ENCODE measurements around the gene NAT8.
"Not testable (repeated sequence)": the region's sequence is repeated elsewhere in the genome, so short reads cannot be mapped to it uniquely, and the experiment has no call there.

The NAT8 gene, protein sequence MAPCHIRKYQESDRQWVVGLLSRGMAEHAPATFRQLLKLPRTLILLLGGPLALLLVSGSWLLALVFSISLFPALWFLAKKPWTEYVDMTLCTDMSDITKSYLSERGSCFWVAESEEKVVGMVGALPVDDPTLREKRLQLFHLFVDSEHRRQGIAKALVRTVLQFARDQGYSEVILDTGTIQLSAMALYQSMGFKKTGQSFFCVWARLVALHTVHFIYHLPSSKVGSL

GRCh38 chr2:73642338-73643018 is at the start of gene NAT8:
Gene NAT8 (minus strand): TSS chr2:73642422. CDS start chr2:73641628, 794 bp downstream.
- in situ Hi-C loops (cut with HindIII; ENCODE audit: low sequenced_read_pairs) = no loop called here

DNA sequence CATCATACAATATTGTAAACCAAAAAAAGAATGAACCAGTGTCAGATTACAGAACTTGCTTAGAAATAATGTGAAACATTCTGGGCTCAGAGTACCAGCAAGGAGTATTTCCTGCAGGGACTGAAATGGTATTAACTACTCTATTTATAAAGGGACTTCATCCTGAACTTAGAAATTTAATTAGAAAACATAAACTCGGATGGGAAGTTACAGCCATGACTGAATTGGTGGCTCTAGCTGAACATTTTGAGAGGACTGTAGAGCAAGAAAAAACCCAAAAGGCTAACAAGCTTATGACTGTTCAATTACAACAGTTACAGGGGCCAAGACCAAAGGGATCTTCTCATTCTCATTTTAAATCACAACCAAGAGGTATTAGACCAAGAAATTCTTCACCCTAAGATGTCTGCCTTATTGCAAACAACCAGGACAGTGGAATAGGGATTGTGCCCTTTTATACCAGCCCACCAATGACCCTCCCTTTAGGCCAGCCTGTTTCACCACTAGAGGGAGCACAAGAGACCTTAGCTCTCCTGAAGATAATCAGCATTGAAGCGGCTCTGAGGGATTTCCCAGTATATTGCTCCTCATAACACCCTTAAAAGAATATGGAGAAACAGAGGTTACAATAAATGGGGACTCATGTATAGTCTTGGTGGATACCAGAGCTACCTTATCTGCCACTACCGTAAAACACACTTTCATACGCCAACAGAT is 48.3 kb upstream of the NAT8 start:
- in situ Hi-C loops (cut with HindIII; ENCODE audit: low sequenced_read_pairs) = not testable (repeated sequence)

DNA sequence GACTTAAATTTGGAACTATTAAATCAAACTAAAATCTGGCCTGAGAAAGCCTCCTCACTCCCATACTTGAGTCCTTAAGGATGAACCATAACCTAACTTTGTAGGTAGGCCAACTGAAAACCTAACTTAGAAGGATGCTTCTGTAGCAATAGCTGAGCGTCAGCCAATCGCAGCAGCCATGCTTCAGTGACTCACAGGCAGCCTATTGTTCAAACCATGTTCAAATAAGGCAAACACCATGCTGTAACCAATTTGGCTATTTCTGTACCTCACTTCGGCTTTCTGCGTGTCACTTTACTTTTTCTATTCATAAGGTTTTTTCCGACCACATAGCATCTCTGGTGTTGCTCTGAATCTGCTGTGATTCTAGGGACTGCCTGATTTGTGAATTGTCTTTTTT is 46.3 kb upstream of the NAT8 start:
- in situ Hi-C loops (cut with HindIII; ENCODE audit: low sequenced_read_pairs) = not testable (repeated sequence)

GRCh38 chr2:73685764-73686438 is 43.7 kb upstream of the NAT8 start:
- in situ Hi-C loops (cut with HindIII; ENCODE audit: low sequenced_read_pairs) = no loop called here

- in situ Hi-C loops (cut with HindIII; ENCODE audit: low sequenced_read_pairs) = not testable (repeated sequence)
These were observed 42.7 kb upstream of the NAT8 start for GRCh38 chr2:73684905-73685304.

- in situ Hi-C loops (cut with HindIII; ENCODE audit: low sequenced_read_pairs) = not testable (repeated sequence)
These were observed 42.1 kb upstream of the NAT8 start for GRCh38 chr2:73684325-73684724.

GRCh38 chr2:73679951-73680571 is 37.8 kb upstream of the NAT8 start:
- in situ Hi-C loops (cut with HindIII; ENCODE audit: low sequenced_read_pairs) = not testable (repeated sequence)

DNA sequence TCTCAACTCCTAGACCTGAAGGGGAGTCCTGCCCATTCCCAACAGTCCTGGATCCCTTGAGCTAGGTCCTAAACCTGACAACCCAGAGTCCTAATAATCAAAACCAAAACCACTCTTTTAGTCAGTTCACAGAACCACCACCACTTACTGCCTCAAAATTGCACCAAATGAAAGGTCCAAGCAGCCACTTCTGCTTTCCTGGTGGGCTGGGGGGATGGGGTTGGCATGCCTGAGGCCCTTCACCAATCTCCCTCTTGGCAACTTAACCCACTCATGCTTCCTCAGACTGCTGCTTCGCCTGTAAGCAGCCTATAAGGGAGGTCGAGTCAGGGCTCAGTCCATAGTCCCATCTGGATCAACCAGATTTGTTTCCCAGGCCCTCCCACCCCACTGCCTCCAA is 37.0 kb upstream of the NAT8 start:
- in situ Hi-C loops (cut with HindIII; ENCODE audit: low sequenced_read_pairs) = not testable (repeated sequence)

GRCh38 chr2:73678008-73678407 is 35.8 kb upstream of the NAT8 start:
- in situ Hi-C loops (cut with HindIII; ENCODE audit: low sequenced_read_pairs) = not testable (repeated sequence)

DNA sequence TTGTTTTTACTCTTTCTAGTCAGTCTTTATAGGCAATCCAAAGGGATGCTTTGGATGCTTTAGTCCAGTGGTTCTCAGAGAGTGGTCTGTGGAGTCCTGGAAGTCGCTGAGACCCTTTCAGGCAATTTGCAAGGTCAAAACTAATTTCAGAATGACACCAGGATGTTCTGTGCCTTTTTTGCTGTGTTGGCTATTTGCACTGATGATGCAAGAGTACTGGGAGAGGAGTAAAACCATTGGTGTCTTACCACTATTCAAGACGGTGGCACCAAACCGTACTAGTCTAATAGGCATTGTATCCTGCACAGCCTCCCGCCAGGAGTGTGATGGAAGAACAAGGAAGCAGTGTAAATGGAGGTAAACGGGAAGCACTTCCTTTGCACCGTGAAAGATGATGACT is 34.0 kb upstream of the NAT8 start:
- in situ Hi-C loops (cut with HindIII; ENCODE audit: low sequenced_read_pairs) = not testable (repeated sequence)

DNA sequence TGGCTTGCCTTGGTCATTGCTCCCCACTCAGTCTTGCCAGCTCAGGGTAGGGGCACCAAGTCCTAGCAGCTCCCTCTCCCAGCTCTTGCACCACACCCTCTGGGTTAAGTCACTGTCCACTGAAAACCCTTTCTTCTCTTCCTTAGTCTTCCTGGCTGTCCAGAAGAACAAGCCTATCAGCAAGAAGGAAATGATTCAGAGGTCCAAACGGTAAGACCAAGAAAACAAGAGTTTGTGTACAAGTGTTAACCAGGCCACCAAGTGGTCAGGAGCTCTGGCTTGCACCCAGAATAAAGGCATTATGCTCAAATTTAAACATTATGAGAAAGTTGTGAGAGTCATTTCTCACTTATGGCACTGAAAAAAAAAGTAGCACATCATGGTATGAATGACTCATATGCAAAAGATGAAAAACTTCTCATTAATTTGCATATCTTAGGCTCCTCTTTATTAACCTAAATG is 32.5 kb upstream of the NAT8 start:
- in situ Hi-C loops (cut with HindIII; ENCODE audit: low sequenced_read_pairs) = not testable (repeated sequence)

DNA sequence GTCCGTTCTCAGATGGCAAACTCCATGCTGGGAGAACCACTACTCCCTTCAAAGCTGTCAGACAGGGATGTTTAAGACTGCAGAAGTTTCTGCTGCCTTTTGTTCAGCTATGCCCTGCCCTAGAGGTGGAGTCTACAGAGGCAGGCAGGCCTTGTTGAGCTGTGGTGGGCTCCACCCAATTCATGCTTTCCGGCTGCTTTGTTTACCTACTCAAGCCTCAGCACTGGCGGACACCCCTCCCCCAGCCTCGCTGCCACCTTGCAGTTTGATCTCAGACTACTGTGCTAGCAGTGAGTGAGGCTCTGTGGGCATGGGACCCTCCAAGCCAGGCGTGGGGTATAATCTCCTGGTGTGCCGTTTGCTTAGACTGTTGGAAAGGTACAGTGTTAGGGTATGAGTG is 27.8 kb upstream of the NAT8 start:
- in situ Hi-C loops (cut with HindIII; ENCODE audit: low sequenced_read_pairs) = not testable (repeated sequence)

DNA sequence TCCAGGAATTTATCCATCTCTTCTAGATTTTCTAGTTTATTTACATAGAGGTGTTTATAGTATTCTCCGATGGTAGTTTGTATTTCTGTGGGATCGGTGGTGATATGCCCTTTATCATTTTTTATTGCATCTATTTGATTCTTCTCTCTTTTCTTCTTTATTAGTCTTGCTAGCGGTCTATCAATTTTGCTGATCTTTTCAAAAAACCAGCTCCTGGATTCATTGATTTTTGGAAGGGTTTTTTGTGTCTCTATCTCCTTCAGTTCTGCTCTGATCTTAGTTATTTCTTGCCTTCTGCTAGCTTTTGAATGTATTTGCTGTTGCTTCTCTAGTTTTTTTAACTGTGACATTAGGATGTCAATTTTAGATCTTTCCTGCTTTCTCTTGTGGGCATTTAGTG is 25.0 kb upstream of the NAT8 start:
- in situ Hi-C loops (cut with HindIII; ENCODE audit: low sequenced_read_pairs) = not testable (repeated sequence)

GRCh38 chr2:73654175-73654574 is 12.0 kb upstream of the NAT8 start:
- in situ Hi-C loops (cut with HindIII; ENCODE audit: low sequenced_read_pairs) = no loop called here

DNA sequence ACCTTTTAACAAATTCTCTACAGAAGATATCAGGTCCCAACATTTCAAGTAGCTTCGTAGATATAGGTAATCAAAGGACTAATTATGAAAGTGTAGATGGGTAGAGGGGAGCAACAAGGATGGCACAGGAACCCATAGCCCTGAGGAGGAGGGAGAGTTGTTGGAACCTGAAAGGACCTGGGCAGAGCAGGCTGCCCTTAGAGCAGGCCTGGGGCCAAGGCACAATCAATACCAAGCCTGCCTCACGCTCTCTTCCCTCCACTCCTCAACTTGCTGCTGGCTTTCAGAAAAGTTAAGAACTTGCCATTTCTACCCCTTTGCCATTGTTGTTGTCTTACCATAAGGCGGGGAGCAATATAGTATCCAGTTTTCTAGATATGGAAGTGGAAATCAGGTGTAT is 10.1 kb upstream of the NAT8 start:
- in situ Hi-C loops (cut with HindIII; ENCODE audit: low sequenced_read_pairs) = no loop called here

DNA sequence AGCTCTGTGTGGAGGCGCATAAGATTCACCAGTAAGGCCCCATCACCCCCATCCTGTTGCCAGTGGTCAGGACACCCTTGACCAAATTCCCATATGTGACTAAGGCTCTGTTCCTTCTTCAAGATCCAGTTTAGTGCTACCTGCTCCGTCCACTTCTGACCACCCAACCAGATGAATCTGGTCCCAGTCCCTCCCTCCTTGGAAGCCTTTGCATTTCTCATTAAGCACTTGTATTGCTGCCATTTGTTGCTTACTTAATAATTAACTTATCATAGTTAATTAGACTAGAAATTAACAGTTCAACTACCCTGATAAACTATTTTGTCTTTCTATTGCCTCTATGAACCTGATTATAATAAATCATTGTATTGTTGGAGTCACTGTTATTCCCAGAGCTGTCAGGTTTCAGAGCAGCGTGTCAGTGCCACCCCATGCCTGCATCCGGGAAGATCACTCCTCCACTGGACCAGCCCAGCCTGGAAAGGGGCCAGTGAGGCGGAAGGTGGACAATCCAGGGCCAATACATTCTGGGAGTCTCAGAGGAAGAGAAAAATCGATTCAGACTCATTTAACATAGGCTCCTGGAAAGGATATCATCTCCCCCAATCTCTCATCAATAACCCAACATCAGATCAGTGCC is 9.5 kb upstream of the NAT8 start:
- in situ Hi-C loops (cut with HindIII; ENCODE audit: low sequenced_read_pairs) = no loop called here

GRCh38 chr2:73647690-73648089 is 5.5 kb upstream of the NAT8 start:
- in situ Hi-C loops (cut with HindIII; ENCODE audit: low sequenced_read_pairs) = not testable (repeated sequence)

GRCh38 chr2:73641767-73642062 is 507 bp downstream of the NAT8 start:
- in situ Hi-C loops (cut with HindIII; ENCODE audit: low sequenced_read_pairs) = no loop called here

DNA sequence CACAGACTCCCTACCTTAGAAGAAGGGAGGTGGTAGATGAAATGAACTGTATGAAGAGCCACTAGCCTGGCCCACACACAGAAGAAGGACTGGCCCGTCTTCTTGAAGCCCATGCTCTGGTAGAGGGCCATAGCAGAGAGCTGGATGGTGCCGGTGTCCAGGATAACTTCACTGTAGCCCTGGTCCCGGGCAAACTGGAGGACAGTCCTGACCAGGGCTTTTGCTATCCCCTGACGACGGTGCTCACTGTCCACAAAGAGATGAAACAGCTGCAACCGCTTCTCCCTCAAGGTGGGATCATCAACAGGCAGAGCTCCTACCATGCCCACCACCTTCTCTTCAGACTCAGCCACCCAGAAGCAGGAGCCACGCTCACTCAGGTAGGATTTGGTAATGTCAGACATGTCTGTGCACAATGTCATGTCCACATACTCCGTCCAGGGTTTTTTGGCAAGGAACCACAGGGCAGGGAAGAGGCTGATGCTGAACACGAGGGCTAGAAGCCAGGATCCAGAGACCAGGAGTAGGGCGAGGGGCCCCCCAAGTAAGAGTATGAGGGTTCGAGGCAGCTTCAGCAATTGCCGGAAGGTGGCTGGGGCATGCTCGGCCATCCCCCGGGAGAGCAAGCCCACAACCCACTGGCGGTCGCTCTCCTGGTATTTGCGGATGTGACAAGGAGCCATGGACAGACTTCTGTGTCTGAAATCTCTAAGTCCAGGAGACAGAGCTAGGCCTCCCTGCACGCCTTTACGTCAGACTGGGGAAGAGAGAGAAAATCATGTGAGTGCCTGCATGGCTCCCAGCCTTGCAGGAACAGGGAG is 1.1 kb downstream of the NAT8 start:
- in situ Hi-C loops (cut with HindIII; ENCODE audit: low sequenced_read_pairs) = no loop called here

DNA sequence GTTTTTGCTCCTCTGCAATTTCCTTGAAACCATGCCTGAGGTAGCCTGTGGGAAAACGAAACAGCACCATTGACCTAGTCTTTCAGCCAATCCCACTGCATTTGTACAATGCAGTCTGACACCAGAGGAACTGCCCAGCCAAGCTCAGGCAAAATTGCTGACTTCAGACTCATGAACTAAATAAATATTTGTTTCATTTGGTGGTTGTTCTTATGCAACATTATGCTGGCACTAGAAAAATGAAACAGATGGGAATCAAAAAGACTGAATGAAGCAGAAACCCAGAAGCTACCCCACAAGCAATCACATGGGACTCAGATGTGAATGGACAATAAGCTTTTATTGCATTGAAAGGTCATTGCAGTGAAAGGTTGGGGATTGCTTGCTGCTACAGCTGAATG is 1.7 kb downstream of the NAT8 start:
- in situ Hi-C loops (cut with HindIII; ENCODE audit: low sequenced_read_pairs) = no loop called here

All from endothelial cell of hepatic sinusoid (primary cell).